NT2/D1 (cell line): ENCODE measurements around the gene PTCH2.

Experiments used
- SUZ12 ChIP-seq: IDR thresholded peaks from 2 replicates; pipeline ENCODE4 v1.6.1; 2011; ENCODE audit not compliant: insufficient read length, insufficient read depth; ENCODE audit errors: extremely low read depth
- YY1 ChIP-seq: IDR thresholded peaks from 2 replicates; pipeline ENCODE4 v1.6.1; 2011; ENCODE audit not compliant: insufficient read length, insufficient read depth
- ZNF274 ChIP-seq: IDR thresholded peaks from 2 replicates; pipeline ENCODE4 v1.6.1; 2011; ENCODE audit warnings: mild to moderate bottlenecking, low read depth, low read length

DNA sequence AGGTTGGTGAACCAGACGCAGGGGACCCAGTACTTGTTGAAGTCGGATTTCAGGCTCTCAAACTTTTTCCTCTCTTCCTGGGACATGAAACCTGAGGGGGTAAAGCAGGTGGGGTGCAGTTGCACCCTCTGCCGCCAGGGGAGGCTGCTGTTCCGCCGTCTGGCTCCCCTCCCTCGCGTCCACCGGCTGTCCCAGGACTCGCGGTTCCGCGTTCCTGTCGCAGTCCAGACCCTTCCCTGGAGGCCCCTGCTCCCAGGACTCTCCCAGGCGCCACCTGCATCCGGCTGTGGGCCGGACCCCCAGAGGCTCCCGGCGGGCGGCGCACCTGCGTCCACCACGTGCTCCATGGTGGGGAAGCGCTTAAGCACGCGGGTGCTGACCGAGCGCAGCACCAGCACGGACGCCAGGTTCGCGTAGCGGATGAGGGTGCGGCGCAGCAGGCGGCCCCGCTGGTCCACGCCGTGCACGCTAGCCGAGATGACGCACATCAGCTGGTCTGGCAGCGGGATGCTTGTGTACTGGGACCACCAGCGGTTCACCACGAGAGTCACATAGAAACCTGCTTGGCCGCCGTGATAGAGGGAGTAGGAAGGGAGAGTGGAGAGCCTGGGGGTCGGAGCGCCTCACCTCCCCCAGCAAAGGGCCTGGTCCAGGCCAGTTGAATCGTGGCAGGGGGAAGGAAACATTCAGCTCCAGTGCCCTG is 56.8 kb downstream of the PTCH2 start:
- TF ChIP-seq YY1 (no peak), SUZ12 (no peak), ZNF274 (no peak)
